Activated T-cell treated with anti-CD3 and anti-CD28 coated beads, Interleukin-2, amount 50 U/mL, for 1 hour (primary cell): ENCODE data around the gene KRT40.

Experiments
- DNase-seq: peaks from one replicate; pipeline ENCODE4 v3.0.0-alpha.2; 2020

Gene KRT40

DNA sequence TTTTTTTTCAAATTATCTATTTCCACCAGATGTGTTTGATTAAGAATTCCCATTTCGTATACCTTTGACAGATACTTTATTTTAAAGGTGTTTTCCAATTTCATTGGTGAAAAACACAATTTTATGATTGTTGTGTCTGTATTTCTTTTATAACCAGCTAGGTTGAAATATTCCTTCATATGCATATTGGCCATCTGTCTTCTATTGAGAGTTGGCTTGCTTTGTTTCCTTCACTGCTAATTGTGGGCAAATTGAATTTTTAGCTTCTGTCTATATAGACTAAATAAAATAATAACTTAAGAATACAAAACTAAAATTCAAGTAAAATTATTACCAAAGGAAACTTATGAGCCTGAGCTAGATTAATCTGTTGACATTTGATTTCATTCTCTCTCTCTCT lies 11.0 kb upstream of the KRT40 start:
- DNase-seq = no peak

GRCh38 chr17:40993839-40994238 lies 9.7 kb upstream of the KRT40 start, which contains the start of gene KRTAP3-3:
Gene KRTAP3-3, minus strand, starts transcription at chr17:40994164. Its CDS starts 67 bp downstream, at chr17:40994097.
- DNase-seq = no peak

GRCh38 chr17:40993084-40993483 lies 9.0 kb upstream of the KRT40 start:
- DNase-seq = no peak

- no peak for DNase-seq
Measured at GRCh38 chr17:40992666-40993065, 8.5 kb upstream of the KRT40 start.

- no peak for DNase-seq
Measured at GRCh38 chr17:40986920-40987319, 2.8 kb upstream of the KRT40 start.

- no peak for DNase-seq
Measured at GRCh38 chr17:40981115-40981514, 3.0 kb downstream of the KRT40 start.

- DNase-seq = no peak
Measured at GRCh38 chr17:40980596-40980995, 3.5 kb downstream of the KRT40 start.

DNA sequence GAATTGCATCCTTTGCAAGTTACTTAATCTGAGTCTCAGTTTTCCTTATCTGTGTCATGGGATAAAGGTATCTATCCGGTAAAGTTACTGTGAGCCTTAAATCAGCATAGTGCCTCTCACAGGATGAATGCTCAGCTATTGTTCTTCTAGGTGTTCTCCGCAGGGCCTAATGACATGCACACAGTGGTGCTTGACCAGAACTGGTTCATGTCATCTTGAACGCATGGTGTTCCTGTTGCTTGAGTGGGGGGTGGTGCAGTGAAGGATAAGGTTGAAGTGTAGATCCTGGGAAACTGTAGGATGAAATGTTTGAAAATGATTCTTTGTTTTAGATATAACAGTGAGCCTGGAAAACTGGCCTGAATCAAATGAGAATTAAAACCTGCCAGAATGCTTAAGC lies 4.0 kb downstream of the KRT40 start:
- DNase-seq = no peak

- DNase-seq = no peak
Measured at GRCh38 chr17:40978575-40979151, 5.5 kb downstream of the KRT40 start.

DNA sequence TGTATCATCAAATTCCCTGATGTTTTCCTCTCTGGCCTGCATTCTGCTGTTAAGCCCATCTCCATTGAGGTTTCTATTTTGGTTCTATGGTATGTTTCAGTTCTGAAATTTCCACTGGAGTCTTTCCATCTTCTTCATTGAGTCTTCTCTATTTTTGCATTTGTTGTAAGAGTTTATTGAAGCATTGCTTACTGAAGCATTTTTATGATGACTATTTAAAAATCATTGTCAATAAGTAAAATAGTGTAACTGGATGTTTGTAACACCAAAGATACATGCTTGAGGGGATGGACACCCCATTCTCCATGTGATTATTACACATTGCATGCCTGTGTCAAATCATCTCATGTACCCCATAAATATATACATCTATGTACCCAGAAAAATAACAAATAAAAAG lies 8.6 kb downstream of the KRT40 start:
- no peak for DNase-seq

DNA sequence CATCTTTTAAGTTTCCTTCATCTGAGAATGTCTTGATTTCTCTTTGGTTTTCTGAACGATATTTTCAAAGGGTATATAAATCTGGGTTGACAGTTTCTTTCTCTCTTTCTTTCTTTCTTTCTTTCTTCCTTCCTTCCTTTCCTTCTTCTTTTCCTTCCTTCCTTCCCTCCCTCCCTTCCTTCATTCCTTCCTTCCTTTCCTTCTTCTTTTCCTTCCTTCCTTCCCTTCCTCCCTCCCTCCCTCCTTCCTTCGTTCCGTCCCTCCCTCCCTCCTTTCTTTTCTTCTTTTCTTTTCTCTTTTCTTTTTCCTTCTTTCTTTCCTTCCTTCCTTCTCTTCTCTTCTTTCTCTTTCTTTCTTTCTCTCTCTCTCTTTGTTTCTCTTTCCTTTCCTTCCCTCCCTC lies 9.8 kb downstream of the KRT40 start:
- DNase-seq = no peak

- no peak for DNase-seq
Measured at GRCh38 chr17:40967582-40967981, 16.5 kb downstream of the KRT40 start.

- DNase-seq = no peak
Measured at GRCh38 chr17:40966848-40967247, 17.3 kb downstream of the KRT40 start, which contains the start of gene KRT39. Gene KRT39, minus strand, starts transcription at chr17:40966948. Its CDS starts 92 bp downstream, at chr17:40966856.

DNA sequence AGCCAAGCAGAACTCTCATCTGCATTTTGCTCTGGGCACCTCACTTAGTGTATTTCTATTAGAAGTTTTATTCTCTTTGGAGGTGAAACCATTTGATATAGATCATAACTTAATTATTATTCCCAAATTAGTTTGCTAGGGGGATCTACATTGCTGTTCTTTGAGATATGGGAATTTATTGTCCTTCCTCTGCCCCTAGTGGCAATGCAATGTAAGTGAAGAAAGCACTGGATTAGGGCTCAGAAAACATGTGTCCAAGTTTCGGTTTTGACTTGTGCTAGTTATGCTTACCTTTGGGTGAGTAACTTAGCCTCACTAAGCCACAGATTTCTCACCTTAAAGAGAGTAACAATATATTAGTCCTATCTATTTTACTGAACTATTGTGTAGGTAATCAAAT lies 20.3 kb downstream of the KRT40 start:
- no peak for DNase-seq

- DNase-seq = no peak
Measured at GRCh38 chr17:40962059-40962561, 22.0 kb downstream of the KRT40 start.

DNA sequence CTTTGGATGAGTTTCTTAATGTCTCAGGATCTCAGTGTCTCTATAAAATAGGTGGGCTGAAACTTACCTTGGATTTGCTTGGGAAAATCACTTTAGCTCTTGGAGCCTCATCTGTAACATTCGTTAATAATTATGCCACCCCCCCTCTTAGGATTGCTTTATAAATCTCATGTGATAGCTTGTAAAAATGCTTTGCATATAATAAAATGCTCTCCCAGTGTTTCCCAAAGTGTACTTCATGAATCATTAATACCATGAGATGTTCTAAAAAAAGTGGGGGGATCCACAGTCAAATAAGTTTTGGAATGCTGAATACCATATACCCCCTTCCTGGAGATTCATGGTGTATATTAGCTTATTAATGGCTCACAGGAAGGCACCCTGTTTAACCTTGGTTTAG lies 22.5 kb downstream of the KRT40 start:
- no peak for DNase-seq

DNA sequence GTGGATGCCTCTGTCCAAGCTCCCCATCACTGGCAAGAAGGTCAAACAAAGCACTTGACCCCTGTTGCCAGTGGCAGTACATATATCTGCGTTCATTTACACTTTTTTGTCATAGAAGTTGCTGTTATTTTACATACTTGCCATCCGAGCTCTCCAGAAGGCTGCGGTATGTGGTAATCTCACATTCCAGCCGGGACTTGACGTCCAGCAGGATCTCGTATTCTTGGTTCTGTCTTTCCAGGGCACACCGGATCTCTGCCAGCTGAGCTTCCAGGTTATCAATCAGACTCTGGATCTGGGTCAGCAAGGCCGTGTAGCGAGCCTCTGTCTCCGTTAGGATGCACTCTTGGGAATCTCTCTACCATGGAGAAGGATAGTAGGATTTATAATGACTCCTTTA lies 24.0 kb downstream of the KRT40 start:
- no peak for DNase-seq

- DNase-seq = no peak
Measured at GRCh38 chr17:40958086-40958953, 25.8 kb downstream of the KRT40 start.

GRCh38 chr17:40956401-40957254 lies 27.5 kb downstream of the KRT40 start:
- DNase-seq = no peak

- DNase-seq = no peak
Measured at GRCh38 chr17:40953881-40954280, 30.2 kb downstream of the KRT40 start.

DNA sequence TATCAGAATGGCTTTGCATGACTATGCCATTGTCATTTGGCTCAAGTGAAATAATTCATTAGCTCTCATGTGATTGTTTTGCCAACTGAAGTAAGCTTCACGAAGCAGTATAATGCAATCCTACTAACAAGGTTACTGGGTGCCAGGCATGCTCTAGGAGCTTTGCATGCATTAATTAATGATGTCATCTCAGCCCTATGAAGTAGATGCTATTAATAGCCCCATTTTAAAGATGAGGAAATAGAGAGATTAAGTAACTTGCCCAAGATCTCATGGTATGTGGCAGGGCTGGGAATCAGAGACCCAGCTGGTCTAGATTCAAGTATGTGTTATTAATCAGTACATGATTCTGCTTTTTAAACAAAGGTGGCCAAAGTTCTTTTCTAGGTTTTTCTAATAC lies 31.5 kb downstream of the KRT40 start:
- no peak for DNase-seq

- no peak for DNase-seq
Measured at GRCh38 chr17:40952154-40952553, 32.0 kb downstream of the KRT40 start.

DNA sequence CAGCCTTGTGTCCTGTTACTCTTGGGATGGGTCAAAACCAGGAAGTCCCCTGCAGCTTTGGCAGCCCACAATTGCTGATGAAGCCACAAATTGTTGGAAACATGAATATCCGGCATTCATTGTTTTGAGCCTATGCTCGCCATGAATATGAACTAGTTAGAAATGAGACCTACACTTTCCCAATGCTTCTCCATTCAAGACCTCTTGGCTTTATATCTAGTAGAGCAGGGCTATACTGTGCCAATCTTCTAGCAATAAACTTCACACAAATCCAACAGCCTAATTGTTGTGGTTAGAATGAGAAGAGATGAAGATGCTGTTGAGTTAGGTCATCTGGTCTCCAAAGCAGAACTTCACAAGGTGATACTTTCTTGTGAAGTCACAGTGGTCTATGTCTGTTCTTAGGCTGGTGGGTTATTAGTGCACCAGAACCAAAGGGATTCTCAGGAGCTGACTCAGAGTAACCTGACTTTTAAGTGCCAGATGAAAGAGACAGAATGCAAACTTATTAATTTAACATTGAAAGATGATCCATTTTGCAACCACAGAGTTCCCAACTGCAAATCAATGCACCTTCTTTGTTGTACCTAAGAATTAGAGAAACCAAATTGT lies 33.0 kb downstream of the KRT40 start:
- no peak for DNase-seq
